HepG2 (cell line): ENCODE results near the gene IGFN1. TPM values are rescaled to one million over a fixed set of nuclear protein-coding genes. Genes with fewer than 3 reads are reported as not detected.

Experiments
- DRAP1 ChIP-seq: IDR thresholded peaks from 2 replicates; pipeline ENCODE4 v1.6.1; 2016; ENCODE audit warnings: missing genetic modification reagents, missing compliant biosample characterization
- FOXO4 ChIP-seq: sonication (generic); formaldehyde crosslinking; conservative IDR thresholded peaks from 2 replicates; pipeline ENCODE4 v1.8.1; 2023; ENCODE audit warnings: missing genetic modification reagents
- HINFP ChIP-seq: sonication (generic); formaldehyde crosslinking; IDR thresholded peaks from 2 replicates; pipeline ENCODE4 v1.4.0; 2020; ENCODE audit warnings: low read depth, mild to moderate bottlenecking, missing genetic modification reagents
- KIAA2018 ChIP-seq: sonication (generic); formaldehyde crosslinking; IDR thresholded peaks from 2 replicates; pipeline ENCODE4 v1.5.0; 2020; ENCODE audit warnings: mild to moderate bottlenecking, missing genetic modification reagents, borderline replicate concordance
- MYNN ChIP-seq: sonication (generic); formaldehyde crosslinking; IDR thresholded peaks from 2 replicates; pipeline ENCODE4 v1.4.0; 2020; ENCODE audit warnings: mild to moderate bottlenecking, low read depth, missing genetic modification reagents
- PATZ1 ChIP-seq: sonication (generic); formaldehyde crosslinking; IDR thresholded peaks from 2 replicates; pipeline ENCODE4 v1.4.0; 2020; ENCODE audit warnings: missing genetic modification reagents
- SOX6 ChIP-seq, 2 experiments: fragments of 450-650 bp in 1 of 2; sonication (generic) in 1 of 2; formaldehyde crosslinking in 1 of 2; IDR thresholded peaks; 2 replicates each; pipeline versions ENCODE4 v1.4.0 to v1.6.1; 2017 to 2020; ENCODE audit warnings: antibody characterized with exemption in 1 of 2, mild to moderate bottlenecking in 1 of 2, missing genetic modification reagents in 1 of 2
- ZC3H13 ChIP-seq: sonication (generic); formaldehyde crosslinking; IDR thresholded peaks from 2 replicates; pipeline ENCODE4 v1.8.1; 2023; ENCODE audit warnings: mild to moderate bottlenecking, missing genetic modification reagents, moderate library complexity
- polyA plus RNA-seq, 8 experiments: library from polyadenylated mRNA; depleted of rRNA in 3 of 8; stranded (reverse) in 7 of 8; unstranded in 1 of 8; fragments of >200 nt; fragmentation: Illumina TruSeq in 4 of 8; extraction: Trizol in 4 of 8; gene quantifications; 2 replicates each; pipeline versions ENCODE4 v1.2.1 to v1.2.3, GENCODE V29; 2011 to 2016; ENCODE audit warnings: low read depth in 4 of 8, missing spikeins in 1 of 8, mixed read lengths in 1 of 8; ENCODE audit not compliant: insufficient read depth in 1 of 8
- total RNA-seq, 5 experiments: library from RNA; depleted of rRNA; stranded (reverse); fragments of >200 nt; fragmentation: Illumina TruSeq; extraction: Trizol; gene quantifications; 2 replicates each; pipeline ENCODE4 v1.2.3, GENCODE V29; 2016; ENCODE audit warnings: low read depth in 1 of 5

Gene IGFN1
- total and polyA plus RNA-seq, 2 of the 13 experiments (the other 11 are each of a cell fraction or from before 2014, with no cell fraction given): 0.04 to 0.05 TPM

GRCh38 chr1:201252944-201253371 is 62.3 kb downstream of the IGFN1 start (continued):
- no peak for TF ChIP-seq KIAA2018
- TF ChIP-seq HINFP (CRISPR knock-in tag): no peak
- no peak for TF ChIP-seq ZC3H13 (CRISPR knock-in tag)
- no peak for TF ChIP-seq FOXO4
- TF ChIP-seq DRAP1 (CRISPR knock-in tag): no peak
- no peak for TF ChIP-seq MYNN (CRISPR knock-in tag)
- TF ChIP-seq PATZ1 (CRISPR knock-in tag): no peak
- TF ChIP-seq SOX6 (IDR thresholded peaks at IDR 0.05): no peak
- no peak for TF ChIP-seq SOX6 (CRISPR knock-in tag; IDR thresholded peaks at IDR 0.05)
